SK-N-SH (cell line): ENCODE data around the gene TMEM87B. TPM values are rescaled to one million over a fixed set of nuclear protein-coding genes. Genes with fewer than 3 reads are reported as not detected.

ENCODE experiments used
- CTCF ChIA-PET: fragments of 300-600, 350-600 bp; formaldehyde crosslinking; extraction: SDS; loops from one replicate; lab custom pipeline; 2021; lab: Yijun Ruan, JAX
- POLR2A ChIA-PET: fragments of 350-600 bp; sonication (Branson Sonifier 250); formaldehyde crosslinking; extraction: SDS; loops from one replicate; lab custom pipeline; 2020; ENCODE audit warnings: antibody characterized with exemption, inconsistent platforms; lab: Yijun Ruan, JAX
- DNase-seq: peaks from one replicate; pipeline ENCODE4 v3.0.0; 2012
- H2AFZ ChIP-seq: fragments of 200-600 bp; sonication (generic); 2 replicates; pipeline ENCODE4 v1.8.1; 2016; ENCODE audit warnings: antibody characterized with exemption, mild to moderate bottlenecking, low read depth
- H3F3A ChIP-seq: fragments of 200-600 bp; sonication (generic); replicated peaks from 2 replicates; pipeline ENCODE3; 2016; ENCODE audit warnings: antibody characterized with exemption, mild to moderate bottlenecking; ENCODE audit not compliant: insufficient read depth
- H3K27ac ChIP-seq, 2 experiments: fragments of 200-500 bp in 1 of 2; fragments of 200-600 bp in 1 of 2; sonication (Bioruptor generic) in 1 of 2; sonication (generic), shearing (Covaris generic) in 1 of 2; 2 replicates each; pipeline versions ENCODE4 v1.5.1 to v1.6.1; 2014 to 2016; ENCODE audit warnings: low read depth in 2 of 2, inconsistent platforms in 1 of 2, low read length in 1 of 2, mild to moderate bottlenecking in 1 of 2, mixed read lengths in 1 of 2
- H3K27me3 ChIP-seq: fragments of 200-600 bp; sonication (generic), shearing (Covaris generic); 2 replicates; pipeline ENCODE4 v1.6.1; 2016; ENCODE audit warnings: mixed run types; ENCODE audit not compliant: insufficient read depth
- H3K36me3 ChIP-seq, 2 experiments: fragments of 200-500 bp in 1 of 2; fragments of 200-600 bp in 1 of 2; sonication (Bioruptor generic) in 1 of 2; sonication (generic) in 1 of 2; replicated peaks in 1 of 2; 2 replicates each; pipeline versions ENCODE3 to v1.5.1; 2014 to 2016; ENCODE audit warnings: low read length in 1 of 2, mild to moderate bottlenecking in 1 of 2; ENCODE audit not compliant: insufficient read depth in 2 of 2, control insufficient read depth in 1 of 2
- H3K4me1 ChIP-seq, 2 experiments: fragments of 200-500 bp in 1 of 2; fragments of 200-600 bp in 1 of 2; sonication (Bioruptor generic) in 1 of 2; sonication (generic), shearing (Covaris generic) in 1 of 2; 2 replicates each; pipeline versions ENCODE4 v1.5.1 to v1.6.1; 2014 to 2016; ENCODE audit warnings: low read depth in 1 of 2, low read length in 1 of 2, mixed run types in 1 of 2; ENCODE audit not compliant: insufficient read depth in 2 of 2, control insufficient read depth in 1 of 2
- H3K4me2 ChIP-seq: fragments of 200-600 bp; sonication (generic), shearing (Covaris generic); 2 replicates; pipeline ENCODE4 v1.6.1; 2017; ENCODE audit warnings: mixed run types
- H3K4me3 ChIP-seq, 2 experiments: fragments of 200-500 bp in 1 of 2; fragments of 200-600 bp in 1 of 2; sonication (Bioruptor generic) in 1 of 2; sonication (generic), shearing (Covaris generic) in 1 of 2; 2 replicates each; pipeline versions ENCODE4 v1.5.1 to v1.8.1; 2014 to 2016; ENCODE audit warnings: low read depth in 2 of 2, inconsistent platforms in 1 of 2, low read length in 1 of 2, mild to moderate bottlenecking in 1 of 2, mixed read lengths in 1 of 2, moderate library complexity in 1 of 2
- H3K79me2 ChIP-seq: fragments of 200-600 bp; sonication (generic); 2 replicates; pipeline ENCODE4 v1.8.1; 2017; ENCODE audit warnings: mild to moderate bottlenecking; ENCODE audit not compliant: insufficient read depth
- H3K9ac ChIP-seq: fragments of 200-600 bp; sonication (generic); 2 replicates; pipeline ENCODE4 v1.6.1; 2017; ENCODE audit warnings: mixed run types
- H3K9me2 ChIP-seq: fragments of 200-600 bp; sonication (generic); 2 replicates; pipeline ENCODE4 v1.6.1; 2017; ENCODE audit warnings: mixed run types
- H3K9me3 ChIP-seq: fragments of 200-600 bp; sonication (generic); 2 replicates; pipeline ENCODE4 v1.6.1; 2017; ENCODE audit warnings: mixed run types, mild to moderate bottlenecking, moderate library complexity
- H4K20me1 ChIP-seq: fragments of 200-600 bp; sonication (generic); 2 replicates; pipeline ENCODE4 v1.6.1; 2017; ENCODE audit warnings: mild to moderate bottlenecking, mixed run types; ENCODE audit not compliant: insufficient read depth
- CHD2 ChIP-seq: fragments of 150-350 bp; IDR thresholded peaks from 2 replicates; pipeline ENCODE4 v1.6.1; 2018; ENCODE audit warnings: low read length; ENCODE audit not compliant: partially characterized antibody
- FOXM1 ChIP-seq: IDR thresholded peaks from 2 replicates; pipeline ENCODE4 v1.4.0; 2012; ENCODE audit warnings: low read depth, mild to moderate bottlenecking
- MXI1 ChIP-seq: IDR thresholded peaks from 2 replicates; pipeline ENCODE4 v1.6.1; 2012; ENCODE audit warnings: mild to moderate bottlenecking, low read depth, low read length, improper control_type of control experiment
- NRF1 ChIP-seq: IDR thresholded peaks from 2 replicates; pipeline ENCODE4 v1.6.1; 2012; ENCODE audit warnings: low read depth, mild to moderate bottlenecking, low read length
- POLR2AphosphoS5 ChIP-seq: IDR thresholded peaks from 2 replicates; pipeline ENCODE4 v1.6.1; 2012; ENCODE audit warnings: low read depth, low read length
- SIN3A ChIP-seq: IDR thresholded peaks from 2 replicates; pipeline ENCODE4 v1.6.1; 2012; ENCODE audit warnings: low read depth, mild to moderate bottlenecking, low read length, moderate library complexity, borderline replicate concordance
- TEAD4 ChIP-seq: IDR thresholded peaks from 2 replicates; pipeline ENCODE4 v1.4.0; 2012; ENCODE audit warnings: mild to moderate bottlenecking, borderline replicate concordance; ENCODE audit not compliant: insufficient read depth
- WGBS: methylation state at CpG from one replicate; pipeline ENCODE4 v1.1.6; 2017; ENCODE audit warnings: low lambda C conversion rate; 5-methylcytosine and 5-hydroxymethylcytosine counted together
- polyA plus RNA-seq, 3 experiments: library from polyadenylated mRNA; depleted of rRNA; stranded (reverse); fragments of >200 nt; gene quantifications; 2 replicates each; pipeline ENCODE4 v1.2.3, GENCODE V29; 2012
- TF ChIP-seq, protein P1 (sequence below): IDR thresholded peaks from 2 replicates; pipeline ENCODE4 v1.4.0; 2012; ENCODE audit warnings: low read depth
- TF ChIP-seq, protein P2 (sequence below): fragments of 200-600 bp; sonication (generic); IDR thresholded peaks from 2 replicates; pipeline ENCODE4 v1.6.1; 2017; ENCODE audit warnings: antibody characterized with exemption, mild to moderate bottlenecking, moderate library complexity
- TF ChIP-seq, protein P3 (sequence below): fragments of 150-350 bp; IDR thresholded peaks from 2 replicates; pipeline ENCODE4 v1.6.1; 2017; ENCODE audit warnings: antibody characterized with exemption, low read length, low read depth, borderline replicate concordance
- TF ChIP-seq, protein P4 (sequence below): IDR thresholded peaks from 2 replicates; pipeline ENCODE4; 2012
- TF ChIP-seq, protein P5 (sequence below): fragments of 150-350 bp; IDR thresholded peaks from 2 replicates; pipeline ENCODE4 v1.6.1; 2016; ENCODE audit warnings: mild to moderate bottlenecking, low read depth, low read length
- TF ChIP-seq, protein P6 (sequence below): IDR thresholded peaks from 2 replicates; pipeline ENCODE4 v1.6.1; 2012; ENCODE audit warnings: mild to moderate bottlenecking, low read depth, low read length, moderate library complexity

Gene TMEM87B
- polyA plus RNA-seq, 1 of the 3 experiments (the other 2 are of a cell fraction), result 7.9 TPM

DNA sequence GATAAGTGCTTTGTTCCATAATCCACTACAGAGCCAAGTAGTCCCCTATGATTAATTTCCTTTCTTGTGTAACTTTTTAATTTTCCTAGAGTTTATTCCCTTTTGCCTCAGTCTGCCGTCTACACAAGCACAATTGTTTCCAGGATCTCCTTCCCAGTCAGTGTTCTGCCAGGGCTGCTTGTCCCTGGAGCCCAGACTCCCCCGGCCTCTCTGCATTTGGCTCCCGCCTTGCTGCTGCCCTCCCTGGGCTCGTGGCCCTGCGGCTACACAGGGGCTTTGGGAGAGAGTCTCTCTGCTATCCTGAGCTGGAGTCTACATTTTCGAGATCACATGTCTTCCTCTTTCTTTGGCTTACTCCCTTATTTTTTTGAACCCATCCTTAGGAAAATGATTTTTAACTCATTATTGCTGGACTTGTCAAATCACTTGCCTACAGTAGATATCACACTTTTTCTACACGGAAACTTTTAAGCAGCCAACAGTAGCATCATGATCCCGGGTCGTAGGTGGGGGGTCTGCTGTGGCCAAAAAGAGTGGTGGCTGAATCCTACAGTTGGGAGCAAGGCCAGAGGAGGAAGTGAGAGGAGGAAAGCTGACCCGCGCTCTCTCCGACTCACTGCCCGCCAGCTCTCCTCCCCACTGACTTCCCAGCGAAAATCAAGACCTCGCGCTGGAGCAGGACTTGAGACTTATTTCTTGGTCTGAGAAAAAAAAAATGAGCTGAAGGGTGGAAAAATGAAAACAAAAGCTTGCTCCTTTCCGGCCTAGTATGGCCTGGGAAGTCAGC lies 92.5 kb downstream of the TMEM87B start:
- Histone ChIP-seq H3K4me3 (no peak overlapping the region), H2AFZ (no peak overlapping the region), H3K9ac (no peak overlapping the region), H3K27ac (no peak overlapping the region), H4K20me1 (no peaks in the 10 kb centered on the region), H3F3A (peaks cover 12% of the 10 kb centered on the region), H3K4me1 (peaks cover 6% of the 10 kb centered on the region in 2 experiments; a peak in 2 of 4 replicates), H3K27me3 (no peaks in the 10 kb centered on the region), H3K9me2 (no peaks in the 10 kb centered on the region), H3K36me3 (no peaks in the 10 kb centered on the region), H3K79me2 (no peaks in the 10 kb centered on the region), H3K9me3 (no peaks in the 10 kb centered on the region), H3K4me2 (no peak overlapping the region)
- no peak for TF ChIP-seq CHD2
- no peak for TF ChIP-seq POLR2AphosphoS5
- no peak for TF ChIP-seq SIN3A
- no peak for TF ChIP-seq FOXM1
- no peak for TF ChIP-seq TEAD4
- TF ChIP-seq, protein P1, sequence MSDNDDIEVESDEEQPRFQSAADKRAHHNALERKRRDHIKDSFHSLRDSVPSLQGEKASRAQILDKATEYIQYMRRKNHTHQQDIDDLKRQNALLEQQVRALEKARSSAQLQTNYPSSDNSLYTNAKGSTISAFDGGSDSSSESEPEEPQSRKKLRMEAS, result no peak
- TF ChIP-seq, protein P2, sequence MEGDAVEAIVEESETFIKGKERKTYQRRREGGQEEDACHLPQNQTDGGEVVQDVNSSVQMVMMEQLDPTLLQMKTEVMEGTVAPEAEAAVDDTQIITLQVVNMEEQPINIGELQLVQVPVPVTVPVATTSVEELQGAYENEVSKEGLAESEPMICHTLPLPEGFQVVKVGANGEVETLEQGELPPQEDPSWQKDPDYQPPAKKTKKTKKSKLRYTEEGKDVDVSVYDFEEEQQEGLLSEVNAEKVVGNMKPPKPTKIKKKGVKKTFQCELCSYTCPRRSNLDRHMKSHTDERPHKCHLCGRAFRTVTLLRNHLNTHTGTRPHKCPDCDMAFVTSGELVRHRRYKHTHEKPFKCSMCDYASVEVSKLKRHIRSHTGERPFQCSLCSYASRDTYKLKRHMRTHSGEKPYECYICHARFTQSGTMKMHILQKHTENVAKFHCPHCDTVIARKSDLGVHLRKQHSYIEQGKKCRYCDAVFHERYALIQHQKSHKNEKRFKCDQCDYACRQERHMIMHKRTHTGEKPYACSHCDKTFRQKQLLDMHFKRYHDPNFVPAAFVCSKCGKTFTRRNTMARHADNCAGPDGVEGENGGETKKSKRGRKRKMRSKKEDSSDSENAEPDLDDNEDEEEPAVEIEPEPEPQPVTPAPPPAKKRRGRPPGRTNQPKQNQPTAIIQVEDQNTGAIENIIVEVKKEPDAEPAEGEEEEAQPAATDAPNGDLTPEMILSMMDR, result no peak
- TF ChIP-seq, protein P3, sequence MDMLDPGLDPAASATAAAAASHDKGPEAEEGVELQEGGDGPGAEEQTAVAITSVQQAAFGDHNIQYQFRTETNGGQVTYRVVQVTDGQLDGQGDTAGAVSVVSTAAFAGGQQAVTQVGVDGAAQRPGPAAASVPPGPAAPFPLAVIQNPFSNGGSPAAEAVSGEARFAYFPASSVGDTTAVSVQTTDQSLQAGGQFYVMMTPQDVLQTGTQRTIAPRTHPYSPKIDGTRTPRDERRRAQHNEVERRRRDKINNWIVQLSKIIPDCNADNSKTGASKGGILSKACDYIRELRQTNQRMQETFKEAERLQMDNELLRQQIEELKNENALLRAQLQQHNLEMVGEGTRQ, result no peak
- no peak for TF ChIP-seq MXI1
- TF ChIP-seq, protein P4, sequence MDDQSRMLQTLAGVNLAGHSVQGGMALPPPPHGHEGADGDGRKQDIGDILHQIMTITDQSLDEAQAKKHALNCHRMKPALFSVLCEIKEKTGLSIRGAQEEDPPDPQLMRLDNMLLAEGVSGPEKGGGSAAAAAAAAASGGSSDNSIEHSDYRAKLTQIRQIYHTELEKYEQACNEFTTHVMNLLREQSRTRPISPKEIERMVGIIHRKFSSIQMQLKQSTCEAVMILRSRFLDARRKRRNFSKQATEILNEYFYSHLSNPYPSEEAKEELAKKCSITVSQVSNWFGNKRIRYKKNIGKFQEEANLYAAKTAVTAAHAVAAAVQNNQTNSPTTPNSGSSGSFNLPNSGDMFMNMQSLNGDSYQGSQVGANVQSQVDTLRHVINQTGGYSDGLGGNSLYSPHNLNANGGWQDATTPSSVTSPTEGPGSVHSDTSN, result no peak
- TF ChIP-seq, protein P5, sequence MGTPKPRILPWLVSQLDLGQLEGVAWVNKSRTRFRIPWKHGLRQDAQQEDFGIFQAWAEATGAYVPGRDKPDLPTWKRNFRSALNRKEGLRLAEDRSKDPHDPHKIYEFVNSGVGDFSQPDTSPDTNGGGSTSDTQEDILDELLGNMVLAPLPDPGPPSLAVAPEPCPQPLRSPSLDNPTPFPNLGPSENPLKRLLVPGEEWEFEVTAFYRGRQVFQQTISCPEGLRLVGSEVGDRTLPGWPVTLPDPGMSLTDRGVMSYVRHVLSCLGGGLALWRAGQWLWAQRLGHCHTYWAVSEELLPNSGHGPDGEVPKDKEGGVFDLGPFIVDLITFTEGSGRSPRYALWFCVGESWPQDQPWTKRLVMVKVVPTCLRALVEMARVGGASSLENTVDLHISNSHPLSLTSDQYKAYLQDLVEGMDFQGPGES, result no peak
- no peak for TF ChIP-seq NRF1
- TF ChIP-seq, protein P6, sequence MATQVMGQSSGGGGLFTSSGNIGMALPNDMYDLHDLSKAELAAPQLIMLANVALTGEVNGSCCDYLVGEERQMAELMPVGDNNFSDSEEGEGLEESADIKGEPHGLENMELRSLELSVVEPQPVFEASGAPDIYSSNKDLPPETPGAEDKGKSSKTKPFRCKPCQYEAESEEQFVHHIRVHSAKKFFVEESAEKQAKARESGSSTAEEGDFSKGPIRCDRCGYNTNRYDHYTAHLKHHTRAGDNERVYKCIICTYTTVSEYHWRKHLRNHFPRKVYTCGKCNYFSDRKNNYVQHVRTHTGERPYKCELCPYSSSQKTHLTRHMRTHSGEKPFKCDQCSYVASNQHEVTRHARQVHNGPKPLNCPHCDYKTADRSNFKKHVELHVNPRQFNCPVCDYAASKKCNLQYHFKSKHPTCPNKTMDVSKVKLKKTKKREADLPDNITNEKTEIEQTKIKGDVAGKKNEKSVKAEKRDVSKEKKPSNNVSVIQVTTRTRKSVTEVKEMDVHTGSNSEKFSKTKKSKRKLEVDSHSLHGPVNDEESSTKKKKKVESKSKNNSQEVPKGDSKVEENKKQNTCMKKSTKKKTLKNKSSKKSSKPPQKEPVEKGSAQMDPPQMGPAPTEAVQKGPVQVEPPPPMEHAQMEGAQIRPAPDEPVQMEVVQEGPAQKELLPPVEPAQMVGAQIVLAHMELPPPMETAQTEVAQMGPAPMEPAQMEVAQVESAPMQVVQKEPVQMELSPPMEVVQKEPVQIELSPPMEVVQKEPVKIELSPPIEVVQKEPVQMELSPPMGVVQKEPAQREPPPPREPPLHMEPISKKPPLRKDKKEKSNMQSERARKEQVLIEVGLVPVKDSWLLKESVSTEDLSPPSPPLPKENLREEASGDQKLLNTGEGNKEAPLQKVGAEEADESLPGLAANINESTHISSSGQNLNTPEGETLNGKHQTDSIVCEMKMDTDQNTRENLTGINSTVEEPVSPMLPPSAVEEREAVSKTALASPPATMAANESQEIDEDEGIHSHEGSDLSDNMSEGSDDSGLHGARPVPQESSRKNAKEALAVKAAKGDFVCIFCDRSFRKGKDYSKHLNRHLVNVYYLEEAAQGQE, result no peak
- POLR2A ChIA-PET, result no interaction called here
- whole genome bisulfite sequencing, result 93% methylated on average over 17 of the region's 17 CpGs
- no peak for DNase-seq
- CTCF ChIA-PET, result no interaction called here
